ENCODE measurements around the gene ELP4. TPM values are rescaled to one million over a fixed set of nuclear protein-coding genes. Genes with fewer than 3 reads are reported as not detected.

The ELP4 gene
- total and polyA plus RNA-seq, 2 donors (not counting 1 experiment from before 2014, with no cell fraction given) = 7.1 to 31.3 TPM

DNA sequence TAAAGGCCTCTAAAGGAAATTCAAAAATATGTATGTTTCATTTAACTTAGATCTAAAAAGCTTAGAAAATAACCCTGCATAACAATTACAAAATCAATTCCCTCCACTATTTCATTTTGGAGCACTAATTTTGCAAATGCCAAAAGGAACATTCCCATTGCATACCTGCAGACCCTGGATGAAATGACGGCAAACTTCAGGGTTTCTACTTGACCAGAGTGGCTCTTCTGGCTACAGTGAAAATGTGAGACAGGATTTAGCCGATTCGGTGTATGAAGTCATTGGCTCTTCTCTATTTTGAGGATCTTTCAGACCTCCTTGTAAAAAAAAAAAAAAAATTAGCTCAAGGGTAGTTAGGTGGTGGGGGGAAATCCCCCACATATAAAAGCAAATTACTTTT, 257.5 kb downstream of the ELP4 start:
- Histone ChIP-seq H3K27ac (ENCODE audit: low read length in 2 of 2) (no peak overlapping the region), H2AFZ (ENCODE audit: insufficient read depth, low read depth, low read length, poor library complexity, severe bottlenecking) (no peak overlapping the region), H3K36me3 (replicated peaks in 1 of 2; ENCODE audit: control extremely low read depth in 1 of 2, control insufficient read depth in 1 of 2, extremely low read depth in 1 of 2, insufficient read depth in 2 of 2, low read length in 1 of 2) (no peaks in the 10 kb centered on the region), H3K9ac (ENCODE audit: low read length) (no peak overlapping the region), H3K4me1 (ENCODE audit: control insufficient read depth in 2 of 2, insufficient read depth in 2 of 2, low read length in 2 of 2) (no peaks in the 10 kb centered on the region), H4K20me1 (ENCODE audit: control insufficient read depth, insufficient read depth, low read length, poor library complexity, severe bottlenecking) (no peaks in the 10 kb centered on the region), H3K4me2 (replicated peaks; ENCODE audit: low read depth, low read length, poor library complexity, severe bottlenecking) (no peak overlapping the region), H3K27me3 (replicated peaks in 1 of 4; ENCODE audit: control extremely low read depth in 1 of 4, control insufficient read depth in 3 of 4, insufficient read depth in 4 of 4, low read length in 3 of 4) (no peaks in the 10 kb centered on the region), H3K9me3 (ENCODE audit: control extremely low read depth in 1 of 3, control insufficient read depth in 2 of 3, insufficient read depth in 1 of 3, low read length in 2 of 3) (no peaks in the 10 kb centered on the region), H3K79me2 (ENCODE audit: control insufficient read depth, insufficient read depth, low read length) (no peaks in the 10 kb centered on the region), H3K4me3 (ENCODE audit: control extremely low read depth in 1 of 5, extremely low read depth in 1 of 5, insufficient read depth in 1 of 5, low read depth in 2 of 5, low read length in 4 of 5) (no peak overlapping the region)
- Mint-ChIP-seq H3K27ac (no peak overlapping the region), H3K27me3 (no peaks in the 10 kb centered on the region), H3K4me3 (no peak overlapping the region), H3K9me3 (ENCODE audit: insufficient read depth) (no peaks in the 10 kb centered on the region), H3K4me1 (no peaks in the 10 kb centered on the region)
- POLR2A ChIA-PET = no interaction called here
- intact Hi-C loops (cut with micrococcal nuclease) = no loop called here
- DNase-seq (no peak), ATAC-seq (ENCODE audit: low read depth) (no peak)
- TF ChIP-seq, protein P1, sequence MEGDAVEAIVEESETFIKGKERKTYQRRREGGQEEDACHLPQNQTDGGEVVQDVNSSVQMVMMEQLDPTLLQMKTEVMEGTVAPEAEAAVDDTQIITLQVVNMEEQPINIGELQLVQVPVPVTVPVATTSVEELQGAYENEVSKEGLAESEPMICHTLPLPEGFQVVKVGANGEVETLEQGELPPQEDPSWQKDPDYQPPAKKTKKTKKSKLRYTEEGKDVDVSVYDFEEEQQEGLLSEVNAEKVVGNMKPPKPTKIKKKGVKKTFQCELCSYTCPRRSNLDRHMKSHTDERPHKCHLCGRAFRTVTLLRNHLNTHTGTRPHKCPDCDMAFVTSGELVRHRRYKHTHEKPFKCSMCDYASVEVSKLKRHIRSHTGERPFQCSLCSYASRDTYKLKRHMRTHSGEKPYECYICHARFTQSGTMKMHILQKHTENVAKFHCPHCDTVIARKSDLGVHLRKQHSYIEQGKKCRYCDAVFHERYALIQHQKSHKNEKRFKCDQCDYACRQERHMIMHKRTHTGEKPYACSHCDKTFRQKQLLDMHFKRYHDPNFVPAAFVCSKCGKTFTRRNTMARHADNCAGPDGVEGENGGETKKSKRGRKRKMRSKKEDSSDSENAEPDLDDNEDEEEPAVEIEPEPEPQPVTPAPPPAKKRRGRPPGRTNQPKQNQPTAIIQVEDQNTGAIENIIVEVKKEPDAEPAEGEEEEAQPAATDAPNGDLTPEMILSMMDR (IDR thresholded peaks at IDR 0.05) = no peak
- TF ChIP-seq EZH2 (IDR thresholded peaks at IDR 0.05; ENCODE audit: borderline replicate concordance, insufficient read depth, low read depth, low read length, poor library complexity, severe bottlenecking) = no peak
- WGBS (ENCODE audit: insufficient coverage) = no CpG with 5 or more reads among the region's 3 CpGs
- CTCF ChIA-PET = no interaction called here

- Histone ChIP-seq H3K4me3 (ENCODE audit: control extremely low read depth in 1 of 5, extremely low read depth in 1 of 5, insufficient read depth in 1 of 5, low read depth in 2 of 5, low read length in 4 of 5) (no peak overlapping the region), H3K36me3 (replicated peaks in 1 of 2; ENCODE audit: control extremely low read depth in 1 of 2, control insufficient read depth in 1 of 2, extremely low read depth in 1 of 2, insufficient read depth in 2 of 2, low read length in 1 of 2) (no peaks in the 10 kb centered on the region), H3K79me2 (ENCODE audit: control insufficient read depth, insufficient read depth, low read length) (no peaks in the 10 kb centered on the region), H3K9ac (ENCODE audit: low read length) (no peak overlapping the region), H3K9me3 (ENCODE audit: control extremely low read depth in 1 of 3, control insufficient read depth in 2 of 3, insufficient read depth in 1 of 3, low read length in 2 of 3) (no peaks in the 10 kb centered on the region), H3K4me2 (replicated peaks; ENCODE audit: low read depth, low read length, poor library complexity, severe bottlenecking) (no peak overlapping the region), H3K27me3 (replicated peaks in 1 of 4; ENCODE audit: control extremely low read depth in 1 of 4, control insufficient read depth in 3 of 4, insufficient read depth in 4 of 4, low read length in 3 of 4) (no peaks in the 10 kb centered on the region), H3K4me1 (ENCODE audit: control insufficient read depth in 2 of 2, insufficient read depth in 2 of 2, low read length in 2 of 2) (no peaks in the 10 kb centered on the region), H3K27ac (ENCODE audit: low read length in 2 of 2) (no peak overlapping the region), H4K20me1 (ENCODE audit: control insufficient read depth, insufficient read depth, low read length, poor library complexity, severe bottlenecking) (no peaks in the 10 kb centered on the region), H2AFZ (ENCODE audit: insufficient read depth, low read depth, low read length, poor library complexity, severe bottlenecking) (no peak overlapping the region)
- ChIA-PET CTCF (no interaction called here), POLR2A (no interaction called here)
- DNase-seq (no peak), ATAC-seq (ENCODE audit: low read depth) (no peak)
- TF ChIP-seq, protein P1 (IDR thresholded peaks at IDR 0.05) = no peak
- TF ChIP-seq EZH2 (IDR thresholded peaks at IDR 0.05; ENCODE audit: borderline replicate concordance, insufficient read depth, low read depth, low read length, poor library complexity, severe bottlenecking) = no peak
- H3K9me3 Mint-ChIP-seq (ENCODE audit: insufficient read depth) = no peaks in the 10 kb centered on the region
- WGBS (ENCODE audit: insufficient coverage) = no CpG with 5 or more reads among the region's 2 CpGs
- intact Hi-C loops (cut with micrococcal nuclease) = no loop called here
- H3K4me3 Mint-ChIP-seq = no peak overlapping the region
- H3K4me1 Mint-ChIP-seq = no peaks in the 10 kb centered on the region
- H3K27ac Mint-ChIP-seq = no peak overlapping the region
- H3K27me3 Mint-ChIP-seq = no peaks in the 10 kb centered on the region
Measured at GRCh38 chr11:31767685-31768084, 258.1 kb downstream of the ELP4 start.

Measured in B cell (primary cell).